Esophagus muscularis mucosa (tissue), 4 donors: ENCODE data around the gene ITPRIP.

Experiments used
- CTCF ChIP-seq, 3 experiments: fragments of 200-600 bp in 2 of 3; fragments of 450-650 bp in 1 of 3; sonication (generic) in 2 of 3; IDR thresholded peaks; one replicate each; pipeline ENCODE4 v1.5.1; 2017 to 2019; ENCODE audit warnings: antibody characterized with exemption in 3 of 3, mild to moderate bottlenecking in 2 of 3, moderate library complexity in 1 of 3
- EP300 ChIP-seq: sonication (generic); formaldehyde crosslinking; IDR thresholded peaks from one replicate; pipeline ENCODE4 v1.6.1; 2017; ENCODE audit warnings: antibody characterized with exemption
- POLR2A ChIP-seq: fragments of 450-650 bp; IDR thresholded peaks from one replicate; pipeline ENCODE4 v1.6.1; 2017; ENCODE audit warnings: antibody characterized with exemption, moderate library complexity, mild to moderate bottlenecking, low read depth
- POLR2AphosphoS5 ChIP-seq, 2 donors: sonication (generic); formaldehyde crosslinking; IDR thresholded peaks; one replicate each; pipeline ENCODE4 v1.6.1; 2017; ENCODE audit warnings: antibody characterized with exemption in 2 of 2

- TF ChIP-seq CTCF (IDR thresholded peaks at IDR 0.05) (no peak), POLR2A (no peak), EP300 (no peak), POLR2AphosphoS5 (IDR thresholded peaks at IDR 0.05) (no peak)
Observed at GRCh38 chr10:104262055-104262454, 76.2 kb downstream of the ITPRIP start.
